Right lobe of liver (tissue), 6 donors: Measurements from ENCODE around the gene SPC24. TPM values are rescaled to one million over a fixed set of nuclear protein-coding genes. Genes with fewer than 3 reads are reported as not detected.
"Not testable (repeated sequence)": the region's sequence is repeated elsewhere in the genome, so short reads cannot be mapped to it uniquely, and the experiment has no call there.

Experiments used
- ATAC-seq, 4 donors: fragments of 200-7000 bp; cut with Tn5 transposase; one replicate each; pipeline ENCODE4 v1.9.1; 2020; ENCODE audit warnings: mild to moderate bottlenecking in 4 of 4, moderate library complexity in 4 of 4
- DNase-seq, 3 donors: peaks; one replicate each; pipeline ENCODE4 v3.0.0-alpha.2; 2020
- H3K27ac ChIP-seq, 3 donors: fragments of 200-600 bp; one replicate each; pipeline ENCODE4 v1.8.0; 2022
- H3K27me3 ChIP-seq, 2 donors: fragments of 200-600 bp; one replicate each; pipeline ENCODE4 v1.8.0; 2022
- H3K36me3 ChIP-seq, 4 donors: fragments of 200-600 bp; sonication (generic) in 1 of 4; one replicate each; pipeline versions ENCODE4 v1.5.1 to v1.8.0; 2017 to 2022; ENCODE audit warnings: control low read depth in 1 of 4
- H3K4me1 ChIP-seq, 4 donors: fragments of 200-600 bp; sonication (generic) in 1 of 4; one replicate each; pipeline versions ENCODE4 v1.5.1 to v1.8.0; 2017 to 2022; ENCODE audit warnings: control low read depth in 1 of 4
- H3K4me3 ChIP-seq, 3 donors: fragments of 200-600 bp; one replicate each; pipeline ENCODE4 v1.8.0; 2022
- H3K9me3 ChIP-seq, 4 donors: fragments of 200-600 bp; sonication (generic) in 1 of 4; one replicate each; pipeline versions ENCODE4 v1.5.1 to v1.8.0; 2017 to 2022; ENCODE audit warnings: control low read depth in 1 of 4
- CTCF ChIP-seq, 4 donors: fragments of 200-600 bp in 3 of 4; fragments of 450-650 bp in 1 of 4; IDR thresholded peaks; one replicate each; pipeline versions ENCODE4 v1.5.1 to v1.8.0; 2016 to 2022; ENCODE audit warnings: antibody characterized with exemption in 4 of 4, mild to moderate bottlenecking in 2 of 4
- POLR2A ChIP-seq: fragments of 450-650 bp; IDR thresholded peaks from one replicate; pipeline ENCODE4 v1.6.1; 2017; ENCODE audit warnings: antibody characterized with exemption, mild to moderate bottlenecking
- WGBS: methylation state at CpG from one replicate; pipeline ENCODE4 v1.1.6; 2018; ENCODE audit warnings: low coverage, low lambda C conversion rate; ENCODE audit not compliant: insufficient coverage; ENCODE audit errors: missing lambda C conversion rate; 5-methylcytosine and 5-hydroxymethylcytosine counted together
- intact Hi-C, 2 donors: fragments of 100-400 bp; cut with DNase I; formaldehyde crosslinking; loops; one replicate each; pipeline versions ENCODE4 v1.11.2 to v1.14.1; 2022
- total RNA-seq, 6 experiments: library from RNA; depleted of rRNA in 2 of 6; stranded (reverse); fragments of >200 nt in 2 of 6; fragmentation: NEBNext Ultra II Directional in 3 of 6; extraction: Animal tissue kit (Norgen Biotek cat#: 25700) in 3 of 6; gene quantifications; one replicate each; pipeline versions ENCODE4 v1.1.0 to v1.2.4, GENCODE V29; 2016 to 2023
- donor health status: DM: no; HTN: yes; CAD: no.
- donor health status: DM: no; HTN: no; CAD: no.
- donor health status: DM: no; HTN: no; CAD: no.
- donor health status: DM: no; HTN: yes; CAD: no.
- donor health status: DM: no; HTN: yes; CAD: no.

The SPC24 gene
- total RNA-seq, 6 experiments from 2014 or later = 0.90 to 3.8 (median 2.2) TPM

- no peak overlapping the region for H3K4me3 ChIP-seq
- intact Hi-C loops = loop anchor here in 1 of 2 donors (10.0 kb wide), 1 partner anchor 76 kb away; no protein-coding TSS in a partner anchor
- no peaks in the 10 kb centered on the region for H3K9me3 ChIP-seq
- no peak overlapping the region for H3K27ac ChIP-seq
- TF ChIP-seq CTCF (IDR thresholded peaks at IDR 0.05) (no peak), POLR2A (no peak)
- DNase-seq = no peak
- peaks cover 17 to 100% (median 62%) of the 10 kb centered on the region in 4 donors for H3K36me3 ChIP-seq
- peaks cover 0 to 18% (median 6%) of the 10 kb centered on the region in 4 donors for H3K4me1 ChIP-seq
- 73% methylated on average over 8 of the region's 15 CpGs for WGBS
- peak in 3 of 4 donors; percentile 4 to 18 (median 5) for ATAC-seq
- no peaks in the 10 kb centered on the region for H3K27me3 ChIP-seq
Measured at GRCh38 chr19:11111117-11111770, 44.3 kb downstream of the SPC24 start.

GRCh38 chr19:11108746-11109145, 46.8 kb downstream of the SPC24 start:
- intact Hi-C loops = no loop called here
- no peak overlapping the region for H3K27ac ChIP-seq
- H3K4me1 ChIP-seq = peaks cover 0 to 12% (median 5%) of the 10 kb centered on the region in 4 donors
- DNase-seq = no peak
- ATAC-seq = no peak
- TF ChIP-seq CTCF (IDR thresholded peaks at IDR 0.05) (no peak), POLR2A (no peak)
- H3K36me3 ChIP-seq = peaks cover 21 to 100% (median 64%) of the 10 kb centered on the region in 4 donors
- H3K27me3 ChIP-seq = no peaks in the 10 kb centered on the region
- H3K9me3 ChIP-seq = no peaks in the 10 kb centered on the region
- WGBS = 77% methylated on average over 4 of the region's 6 CpGs
- no peak overlapping the region for H3K4me3 ChIP-seq

GRCh38 chr19:11106477-11106876, 49.1 kb downstream of the SPC24 start:
- WGBS = 90% methylated on average over 8 of the region's 13 CpGs
- Histone ChIP-seq H3K4me3 (no peak overlapping the region), H3K36me3 (peaks cover 21 to 100% (median 62%) of the 10 kb centered on the region in 4 donors), H3K27me3 (no peaks in the 10 kb centered on the region), H3K9me3 (no peaks in the 10 kb centered on the region), H3K27ac (no peak overlapping the region), H3K4me1 (no peaks in the 10 kb centered on the region)
- DNase-seq (no peak), ATAC-seq (no peak)
- no peak for TF ChIP-seq POLR2A
- TF ChIP-seq CTCF (IDR thresholded peaks at IDR 0.05) = no peak
- intact Hi-C loops = no loop called here

GRCh38 chr19:11105014-11105636, 50.5 kb downstream of the SPC24 start:
- H3K4me1 ChIP-seq = no peaks in the 10 kb centered on the region
- TF ChIP-seq CTCF (IDR thresholded peaks at IDR 0.05) (no peak), POLR2A (peak; percentile 20)
- H3K9me3 ChIP-seq = no peaks in the 10 kb centered on the region
- no peaks in the 10 kb centered on the region for H3K27me3 ChIP-seq
- peaks cover 18 to 100% (median 58%) of the 10 kb centered on the region in 4 donors for H3K36me3 ChIP-seq
- intact Hi-C loops = no loop called here
- DNase-seq (no peak), ATAC-seq (peak; percentile 19 to 29 (median 24))
- no peak overlapping the region for H3K4me3 ChIP-seq
- no CpG with 5 or more reads among the region's 36 CpGs for WGBS
- H3K27ac ChIP-seq = no peak overlapping the region

GRCh38 chr19:11103667-11104066, 51.9 kb downstream of the SPC24 start:
- H3K27ac ChIP-seq, DNase-seq, H3K4me3 ChIP-seq, H3K4me1 ChIP-seq, intact Hi-C loops, H3K9me3 ChIP-seq, H3K27me3 ChIP-seq: not testable (repeated sequence)
- WGBS = 90% methylated on average over 10 of the region's 10 CpGs
- peaks cover 18 to 97% (median 54%) of the 10 kb centered on the region in 4 donors for H3K36me3 ChIP-seq
- peak in 2 of 4 donors; percentile 4 to 12 for ATAC-seq
